GM12864 (cell line): ENCODE data around the gene SCAF1.

Experiments used
- DNase-seq: peaks from one replicate; pipeline ENCODE4 v3.0.0-alpha.2; 2011; ENCODE audit warnings: low read depth
- H3K4me3 ChIP-seq: 2 replicates; pipeline ENCODE4 v1.5.1; 2011; ENCODE audit warnings: mild to moderate bottlenecking, low read depth, low read length, control low read depth
- TF ChIP-seq, protein P1 (sequence below): IDR thresholded peaks from 2 replicates; pipeline ENCODE4 v1.5.1; 2011; ENCODE audit warnings: low read depth, mild to moderate bottlenecking, moderate library complexity, low read length, control low read depth, inconsistent platforms; ENCODE audit errors: missing control alignments

SCAF1 gene

DNA sequence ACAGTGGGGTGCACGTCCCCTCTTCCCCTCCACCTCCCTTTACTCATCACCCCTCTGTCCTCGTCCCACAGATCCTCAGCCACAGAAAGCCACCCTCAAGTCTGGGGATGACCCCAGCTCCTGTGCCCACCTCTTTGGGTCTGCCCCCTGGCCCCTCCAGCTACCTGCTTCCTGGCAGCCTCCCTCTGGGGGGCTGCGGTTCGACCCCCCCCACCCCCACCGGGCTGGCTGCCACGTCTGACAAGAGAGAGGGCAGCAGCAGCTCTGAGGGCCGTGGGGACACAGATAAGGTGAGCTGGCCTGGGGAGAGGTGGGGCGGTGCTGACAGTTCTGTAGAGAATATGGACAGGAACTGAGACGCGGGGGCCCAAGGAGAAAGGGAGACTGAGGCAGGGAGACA is 12.6 kb downstream of the SCAF1 start:
- H3K4me3 ChIP-seq = no peak overlapping the region
- DNase-seq = no peak
- TF ChIP-seq, protein P1, sequence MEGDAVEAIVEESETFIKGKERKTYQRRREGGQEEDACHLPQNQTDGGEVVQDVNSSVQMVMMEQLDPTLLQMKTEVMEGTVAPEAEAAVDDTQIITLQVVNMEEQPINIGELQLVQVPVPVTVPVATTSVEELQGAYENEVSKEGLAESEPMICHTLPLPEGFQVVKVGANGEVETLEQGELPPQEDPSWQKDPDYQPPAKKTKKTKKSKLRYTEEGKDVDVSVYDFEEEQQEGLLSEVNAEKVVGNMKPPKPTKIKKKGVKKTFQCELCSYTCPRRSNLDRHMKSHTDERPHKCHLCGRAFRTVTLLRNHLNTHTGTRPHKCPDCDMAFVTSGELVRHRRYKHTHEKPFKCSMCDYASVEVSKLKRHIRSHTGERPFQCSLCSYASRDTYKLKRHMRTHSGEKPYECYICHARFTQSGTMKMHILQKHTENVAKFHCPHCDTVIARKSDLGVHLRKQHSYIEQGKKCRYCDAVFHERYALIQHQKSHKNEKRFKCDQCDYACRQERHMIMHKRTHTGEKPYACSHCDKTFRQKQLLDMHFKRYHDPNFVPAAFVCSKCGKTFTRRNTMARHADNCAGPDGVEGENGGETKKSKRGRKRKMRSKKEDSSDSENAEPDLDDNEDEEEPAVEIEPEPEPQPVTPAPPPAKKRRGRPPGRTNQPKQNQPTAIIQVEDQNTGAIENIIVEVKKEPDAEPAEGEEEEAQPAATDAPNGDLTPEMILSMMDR = no peak

DNA sequence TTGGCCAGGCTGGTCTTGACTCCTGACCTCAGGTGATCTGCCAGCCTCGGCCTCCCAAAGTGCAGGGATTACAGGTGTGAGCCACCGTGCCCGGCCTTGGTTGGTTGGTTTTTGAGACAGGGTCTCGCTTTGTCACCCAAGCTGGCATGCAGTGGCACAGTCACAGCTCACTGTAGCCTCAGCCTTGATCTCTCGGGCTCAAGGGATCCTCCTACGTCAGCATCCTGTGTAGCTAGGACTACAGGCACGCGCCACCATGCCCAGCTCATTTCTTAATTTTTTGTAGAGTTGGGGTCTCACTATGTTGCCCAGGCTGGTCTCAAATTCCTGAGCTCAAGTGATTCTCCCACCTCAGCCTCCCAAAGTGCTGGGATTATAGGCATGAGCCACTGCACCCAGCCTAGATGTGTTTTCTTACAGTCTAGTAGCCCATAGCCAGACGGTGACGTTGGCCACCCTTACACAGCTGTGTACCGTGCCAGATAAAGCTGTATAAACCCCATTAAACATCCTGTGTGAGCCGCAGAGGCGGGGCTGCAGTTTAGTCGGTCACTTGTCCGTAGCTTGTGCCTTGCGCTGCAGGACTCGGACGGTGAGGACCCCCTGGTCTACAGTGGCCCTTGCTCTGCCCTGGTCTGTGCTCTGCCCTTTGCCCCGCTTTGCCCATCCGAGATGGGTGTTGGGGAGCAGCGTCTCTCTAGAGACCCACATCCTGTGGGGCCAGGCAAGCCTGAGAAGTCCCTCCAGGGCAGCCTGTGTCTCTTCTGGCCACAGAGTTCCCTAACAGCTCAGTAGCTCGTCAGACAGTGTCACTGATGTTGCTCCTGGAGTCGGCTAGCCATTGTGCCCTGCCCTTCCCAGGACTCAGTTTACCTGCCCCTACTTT is 13.8 kb downstream of the SCAF1 start:
- TF ChIP-seq, protein P1 = no peak
- H3K4me3 ChIP-seq = no peak overlapping the region
- DNase-seq = no peak

GRCh38 chr19:49656456-49657109 is 14.6 kb downstream of the SCAF1 start:
- no peak overlapping the region for H3K4me3 ChIP-seq
- TF ChIP-seq, protein P1 = no peak
- DNase-seq = no peak

- H3K4me3 ChIP-seq = no peak overlapping the region
- TF ChIP-seq, protein P1 = no peak
- DNase-seq = no peak
These were observed 15.6 kb downstream of the SCAF1 start for GRCh38 chr19:49657493-49658138.

DNA sequence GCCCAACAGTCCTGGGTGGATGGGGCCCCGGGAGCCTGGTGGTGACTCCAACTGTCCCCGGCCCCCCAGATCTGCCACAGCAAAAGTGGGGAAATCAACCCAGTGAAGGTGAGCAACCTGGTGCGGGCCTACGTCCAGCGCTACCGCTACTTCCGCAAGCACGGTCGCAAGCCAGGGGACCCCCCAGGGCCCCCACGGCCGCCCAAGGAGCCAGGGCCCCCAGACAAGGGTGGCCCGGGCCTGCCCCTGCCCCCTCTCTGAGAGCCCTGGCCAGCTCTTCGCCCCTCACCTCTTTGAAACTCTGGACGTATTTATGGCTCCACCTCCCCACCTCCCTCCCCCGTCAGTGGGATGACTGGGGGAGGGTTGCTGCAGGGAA is 16.1 kb downstream of the SCAF1 start:
- H3K4me3 ChIP-seq = no peak overlapping the region
- no peak for DNase-seq
- TF ChIP-seq, protein P1 = no peak

DNA sequence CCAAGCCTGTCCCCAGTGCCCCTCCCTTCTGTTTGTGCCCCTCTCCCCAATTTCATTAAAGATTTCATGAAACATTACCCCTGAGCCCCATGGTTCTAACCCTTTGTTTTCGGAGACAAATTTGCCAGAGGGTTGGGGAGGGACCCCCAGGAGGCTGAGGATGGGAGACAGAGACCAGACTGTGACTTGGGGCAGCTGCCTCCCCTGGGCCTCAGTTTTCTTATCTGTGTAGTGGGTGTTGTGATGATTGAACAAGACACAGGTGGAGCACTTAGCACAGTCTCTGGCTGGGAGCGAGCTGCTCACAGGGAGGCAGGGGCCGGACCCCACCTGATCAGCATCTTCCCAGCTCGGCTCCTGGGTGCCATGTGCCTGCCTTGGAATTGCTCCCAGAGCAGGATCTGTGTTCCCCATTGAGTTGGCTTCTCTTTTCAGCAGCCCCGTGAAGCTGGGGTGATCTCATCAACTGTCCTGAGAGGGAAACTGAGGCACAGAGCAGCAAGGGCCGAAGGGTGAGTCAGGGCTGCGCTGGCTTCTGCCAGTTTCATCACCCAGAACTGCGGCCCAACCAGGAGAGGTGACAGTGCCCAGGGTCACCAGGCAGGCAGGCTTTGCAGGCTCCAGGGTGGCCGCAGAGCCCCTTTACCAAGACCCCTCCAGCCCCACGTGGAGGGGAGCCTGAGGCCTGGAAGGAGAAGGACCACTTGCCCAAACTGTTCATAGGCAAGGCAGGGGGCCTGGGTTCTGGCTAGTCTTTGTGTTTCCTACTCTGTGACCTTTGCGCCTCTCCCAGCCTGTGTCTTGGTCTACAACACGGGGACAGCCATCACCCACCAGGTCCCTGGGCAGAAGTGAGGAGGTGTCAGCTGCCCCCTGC is 16.8 kb downstream of the SCAF1 start:
- DNase-seq = no peak
- TF ChIP-seq, protein P1 = no peak
- H3K4me3 ChIP-seq = no peak overlapping the region
